Posterior vena cava (tissue), 2 donors: ENCODE results near the gene ABCA7. TPM values are rescaled to one million over a fixed set of nuclear protein-coding genes. Genes with fewer than 3 reads are reported as not detected.

ENCODE experiments used
- DNase-seq: peaks from one replicate; pipeline ENCODE4 v3.0.0-alpha.2; 2020; ENCODE audit warnings: low spot score
- intact Hi-C, 2 donors: fragments of 100-400 bp; cut with DNase I; formaldehyde crosslinking; loops; one replicate each; pipeline versions ENCODE4 v1.14.1 to v1.14.2; 2022 to 2023
- total RNA-seq, 2 donors: library from RNA; stranded (reverse); fragmentation: NEBNext Ultra II Directional; extraction: Animal tissue kit (Norgen Biotek cat#: 25700); gene quantifications; one replicate each; pipeline ENCODE4 v1.2.1, GENCODE V29; 2021
- donor health status: DM: yes; HTN: yes; CAD: no.
- donor health status: DM: yes; HTN: yes; CAD: no.

ABCA7 gene
- total RNA-seq, 2 donors from 2014 or later: 4.0 to 4.4 TPM

DNA sequence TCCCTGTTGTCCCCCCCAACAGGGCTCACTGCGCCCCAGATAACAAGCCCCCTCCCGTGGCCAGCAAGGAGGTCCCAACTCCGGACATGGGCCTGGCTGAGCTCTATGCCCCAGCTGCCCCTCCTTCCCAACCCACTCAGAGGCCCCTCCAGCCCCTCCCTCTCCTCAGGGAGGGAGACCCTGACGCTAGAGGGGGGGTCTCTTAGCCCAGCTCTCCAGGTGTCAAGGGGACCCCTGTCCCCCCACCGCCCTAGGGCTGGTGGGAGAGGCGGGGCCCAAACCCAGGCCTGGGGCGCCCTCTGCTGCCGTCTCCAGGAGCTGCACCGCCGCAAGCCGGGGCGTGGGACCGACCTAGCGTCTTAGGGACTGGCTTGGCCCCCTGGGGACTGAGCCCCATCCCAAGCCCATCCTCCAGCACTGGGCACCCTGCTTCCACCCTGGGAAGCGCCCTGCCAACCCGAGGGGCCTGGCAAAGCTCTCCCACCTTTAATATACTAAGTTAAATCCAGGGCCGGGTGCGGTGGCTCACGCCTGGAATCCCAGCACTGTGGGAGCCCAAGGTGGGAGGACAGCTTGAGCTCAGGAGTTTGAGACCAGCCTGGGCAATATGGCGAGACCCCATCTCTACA lies 38.3 kb upstream of the ABCA7 start:
- intact Hi-C loops: no loop called here
- peak; percentile 91 for DNase-seq

DNA sequence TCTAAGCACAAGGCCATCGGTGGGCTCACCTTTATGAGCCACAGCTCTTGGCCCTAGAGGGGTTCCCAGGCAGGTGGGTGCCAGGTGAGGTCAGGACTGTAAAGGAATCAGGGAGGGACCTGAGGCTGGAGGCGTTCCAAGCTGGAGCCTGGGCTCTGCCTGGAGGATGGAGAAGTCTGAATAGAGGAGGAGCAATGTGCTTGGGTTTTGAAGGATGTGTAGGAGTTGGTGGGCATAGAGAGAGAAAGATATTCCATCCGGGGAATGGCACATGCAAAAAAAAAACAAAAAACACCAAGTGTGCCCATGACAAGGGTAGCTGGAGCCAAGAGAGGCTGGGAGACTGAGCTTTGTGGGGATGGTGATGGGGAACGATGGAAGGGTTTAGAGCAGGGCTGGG lies 37.3 kb upstream of the ABCA7 start:
- intact Hi-C loops: no loop called here
- no peak for DNase-seq

DNA sequence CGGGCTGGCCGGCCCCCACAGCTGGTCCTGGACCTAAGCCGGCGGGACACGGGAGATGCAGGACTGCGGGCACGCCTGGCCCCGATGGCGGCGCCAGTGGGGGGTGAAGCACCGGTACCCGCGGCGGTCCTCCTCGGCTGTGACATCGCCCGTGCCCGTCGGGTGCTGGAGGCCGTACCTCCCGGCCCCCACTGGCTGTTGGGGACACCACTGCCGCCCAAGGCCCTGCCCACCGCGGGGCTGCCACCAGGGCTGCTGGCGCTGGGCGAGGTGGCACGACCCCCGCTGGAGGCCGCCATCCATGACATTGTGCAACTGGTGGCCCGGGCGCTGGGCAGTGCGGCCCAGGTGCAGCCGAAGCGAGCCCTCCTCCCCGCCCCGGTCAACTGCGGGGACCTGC lies 36.6 kb upstream of the ABCA7 start:
- no peak for DNase-seq
- intact Hi-C loops: no loop called here

DNA sequence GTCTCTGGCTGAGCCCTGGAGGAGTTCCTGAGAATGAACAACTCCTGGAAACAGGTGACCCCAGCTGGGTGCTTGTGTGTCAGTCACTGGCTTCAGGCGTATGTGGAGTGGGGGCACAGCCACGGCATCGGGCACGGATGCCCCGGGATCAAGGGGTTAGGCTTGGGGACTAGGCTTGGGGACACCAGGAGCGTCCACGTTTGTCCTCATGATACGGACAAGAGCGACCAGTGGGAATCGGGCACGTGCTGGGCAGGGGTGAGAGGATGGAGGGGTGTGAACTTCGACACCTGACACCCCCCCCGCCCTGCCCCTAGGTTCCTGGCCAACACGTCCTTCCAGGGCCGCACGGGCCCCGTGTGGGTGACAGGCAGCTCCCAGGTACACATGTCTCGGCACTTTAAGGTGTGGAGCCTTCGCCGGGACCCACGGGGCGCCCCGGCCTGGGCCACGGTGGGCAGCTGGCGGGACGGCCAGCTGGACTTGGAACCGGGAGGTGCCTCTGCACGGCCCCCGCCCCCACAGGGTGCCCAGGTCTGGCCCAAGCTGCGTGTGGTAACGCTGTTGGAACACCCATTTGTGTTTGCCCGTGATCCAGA lies 35.6 kb upstream of the ABCA7 start:
- intact Hi-C loops: no loop called here
- no peak for DNase-seq

DNA sequence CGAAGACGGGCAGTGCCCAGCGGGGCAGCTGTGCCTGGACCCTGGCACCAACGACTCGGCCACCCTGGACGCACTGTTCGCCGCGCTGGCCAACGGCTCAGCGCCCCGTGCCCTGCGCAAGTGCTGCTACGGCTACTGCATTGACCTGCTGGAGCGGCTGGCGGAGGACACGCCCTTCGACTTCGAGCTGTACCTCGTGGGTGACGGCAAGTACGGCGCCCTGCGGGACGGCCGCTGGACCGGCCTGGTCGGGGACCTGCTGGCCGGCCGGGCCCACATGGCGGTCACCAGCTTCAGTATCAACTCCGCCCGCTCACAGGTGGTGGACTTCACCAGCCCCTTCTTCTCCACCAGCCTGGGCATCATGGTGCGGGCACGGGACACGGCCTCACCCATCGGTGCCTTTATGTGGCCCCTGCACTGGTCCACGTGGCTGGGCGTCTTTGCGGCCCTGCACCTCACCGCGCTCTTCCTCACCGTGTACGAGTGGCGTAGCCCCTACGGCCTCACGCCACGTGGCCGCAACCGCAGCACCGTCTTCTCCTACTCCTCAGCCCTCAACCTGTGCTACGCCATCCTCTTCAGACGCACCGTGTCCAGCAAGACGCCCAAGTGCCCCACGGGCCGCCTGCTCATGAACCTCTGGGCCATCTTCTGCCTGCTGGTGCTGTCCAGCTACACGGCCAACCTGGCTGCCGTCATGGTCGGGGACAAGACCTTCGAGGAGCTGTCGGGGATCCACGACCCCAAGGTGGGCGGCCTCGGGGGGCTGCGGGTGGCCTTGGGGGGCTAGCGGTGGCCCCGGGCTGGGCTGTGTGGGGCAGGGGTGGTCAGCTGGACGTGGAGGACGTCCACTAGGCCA lies 34.9 kb upstream of the ABCA7 start:
- intact Hi-C loops: no loop called here
- DNase-seq: no peak

DNA sequence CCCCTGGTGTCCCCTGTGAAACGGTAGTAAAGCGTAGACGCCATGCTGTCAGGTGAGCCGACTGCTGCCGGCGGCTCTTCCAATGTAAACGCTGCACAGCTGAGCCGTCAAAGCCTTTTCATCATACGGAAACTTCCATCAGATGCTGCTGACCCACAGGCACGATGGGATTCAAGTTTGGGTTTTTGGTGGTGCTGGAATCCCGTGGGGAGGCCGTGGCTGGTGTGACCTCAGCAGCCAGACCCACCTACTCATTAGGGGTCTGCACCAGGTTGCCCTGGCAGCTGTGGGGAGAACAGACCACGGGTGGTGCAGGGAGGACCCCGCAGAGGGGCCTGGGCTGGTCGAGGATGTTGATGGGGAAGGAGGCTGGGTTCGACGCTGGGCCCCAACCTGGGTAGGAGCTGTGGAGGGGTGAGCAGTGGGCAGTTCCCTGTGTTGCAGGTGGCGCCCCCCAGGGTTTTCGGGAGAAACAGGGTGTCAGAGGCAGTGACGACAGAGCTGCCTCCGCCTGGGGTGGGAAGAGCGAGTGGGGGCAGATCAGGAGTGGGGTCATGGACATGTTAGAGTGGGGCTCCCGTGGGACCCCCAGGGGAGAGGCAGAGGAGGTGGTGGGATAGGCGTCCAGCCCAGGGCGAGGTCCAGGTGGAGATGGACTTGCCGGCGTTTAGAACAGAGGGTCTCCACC lies 33.1 kb upstream of the ABCA7 start:
- DNase-seq: no peak
- intact Hi-C loops: no loop called here

DNA sequence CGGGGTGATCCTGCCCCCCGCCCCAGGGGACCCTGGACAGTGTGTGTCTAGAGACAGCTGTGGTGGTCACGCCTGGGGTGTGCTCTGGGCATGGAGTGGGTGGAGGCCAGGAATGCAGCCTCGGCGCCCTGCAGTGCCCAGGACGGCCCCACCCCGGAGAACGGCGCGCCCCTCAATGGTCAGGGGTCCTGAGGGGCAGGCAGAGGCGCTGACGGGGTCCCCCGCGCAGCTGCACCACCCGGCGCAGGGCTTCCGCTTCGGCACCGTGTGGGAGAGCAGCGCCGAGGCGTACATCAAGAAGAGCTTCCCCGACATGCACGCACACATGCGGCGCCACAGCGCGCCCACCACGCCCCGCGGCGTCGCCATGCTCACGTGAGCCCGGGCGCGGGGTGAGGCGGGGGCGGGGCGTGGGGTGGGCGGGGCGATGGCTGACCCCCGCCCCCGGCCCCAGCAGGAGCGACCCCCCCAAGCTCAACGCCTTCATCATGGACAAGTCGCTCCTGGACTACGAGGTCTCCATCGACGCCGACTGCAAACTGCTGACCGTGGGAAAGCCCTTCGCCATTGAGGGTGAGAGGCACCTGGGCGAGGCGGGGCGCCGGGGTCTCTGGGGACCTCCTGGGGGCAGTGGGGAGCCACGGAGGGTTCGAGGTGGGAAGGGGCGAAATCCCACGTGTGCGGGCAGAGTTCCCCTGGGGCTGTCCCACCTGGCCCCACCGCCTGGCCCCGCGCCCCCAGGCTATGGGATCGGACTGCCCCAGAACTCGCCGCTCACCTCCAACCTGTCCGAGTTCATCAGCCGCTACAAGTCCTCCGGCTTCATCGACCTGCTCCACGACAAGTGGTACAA lies 32.3 kb upstream of the ABCA7 start:
- intact Hi-C loops: no loop called here
- no peak for DNase-seq

DNA sequence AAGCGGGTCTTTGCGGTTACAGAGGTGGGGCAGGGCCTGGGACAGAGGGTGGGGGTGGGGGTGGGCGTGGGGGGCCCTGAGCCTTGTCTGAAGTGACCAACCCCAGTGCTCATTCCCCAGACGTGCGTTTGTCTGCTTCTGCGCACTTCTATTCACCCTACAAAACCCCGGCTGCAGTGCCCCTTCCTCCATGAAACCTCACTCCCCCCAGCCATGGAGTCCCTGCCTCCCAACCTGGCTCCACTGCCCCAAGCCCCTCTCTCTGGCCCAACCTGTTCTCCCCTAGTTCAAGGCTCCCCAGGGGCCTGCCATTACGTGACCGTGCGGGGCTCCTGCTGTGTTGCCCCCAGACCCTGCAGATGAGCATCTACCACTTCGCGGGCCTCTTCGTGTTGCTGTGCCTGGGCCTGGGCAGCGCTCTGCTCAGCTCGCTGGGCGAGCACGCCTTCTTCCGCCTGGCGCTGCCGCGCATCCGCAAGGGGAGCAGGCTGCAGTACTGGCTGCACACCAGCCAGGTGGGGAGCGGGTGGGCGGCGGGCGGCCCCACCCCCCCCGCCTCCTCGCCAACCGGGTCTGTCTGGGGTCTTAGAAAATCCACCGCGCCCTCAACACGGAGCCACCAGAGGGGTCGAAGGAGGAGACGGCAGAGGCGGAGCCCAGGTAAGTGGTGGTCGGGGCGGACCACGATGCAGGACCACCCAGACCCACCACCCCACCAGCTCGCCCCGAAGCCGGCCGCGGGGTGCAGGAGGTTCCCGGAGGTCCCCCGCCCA lies 31.5 kb upstream of the ABCA7 start:
- no peak for DNase-seq
- intact Hi-C loops: no loop called here

DNA sequence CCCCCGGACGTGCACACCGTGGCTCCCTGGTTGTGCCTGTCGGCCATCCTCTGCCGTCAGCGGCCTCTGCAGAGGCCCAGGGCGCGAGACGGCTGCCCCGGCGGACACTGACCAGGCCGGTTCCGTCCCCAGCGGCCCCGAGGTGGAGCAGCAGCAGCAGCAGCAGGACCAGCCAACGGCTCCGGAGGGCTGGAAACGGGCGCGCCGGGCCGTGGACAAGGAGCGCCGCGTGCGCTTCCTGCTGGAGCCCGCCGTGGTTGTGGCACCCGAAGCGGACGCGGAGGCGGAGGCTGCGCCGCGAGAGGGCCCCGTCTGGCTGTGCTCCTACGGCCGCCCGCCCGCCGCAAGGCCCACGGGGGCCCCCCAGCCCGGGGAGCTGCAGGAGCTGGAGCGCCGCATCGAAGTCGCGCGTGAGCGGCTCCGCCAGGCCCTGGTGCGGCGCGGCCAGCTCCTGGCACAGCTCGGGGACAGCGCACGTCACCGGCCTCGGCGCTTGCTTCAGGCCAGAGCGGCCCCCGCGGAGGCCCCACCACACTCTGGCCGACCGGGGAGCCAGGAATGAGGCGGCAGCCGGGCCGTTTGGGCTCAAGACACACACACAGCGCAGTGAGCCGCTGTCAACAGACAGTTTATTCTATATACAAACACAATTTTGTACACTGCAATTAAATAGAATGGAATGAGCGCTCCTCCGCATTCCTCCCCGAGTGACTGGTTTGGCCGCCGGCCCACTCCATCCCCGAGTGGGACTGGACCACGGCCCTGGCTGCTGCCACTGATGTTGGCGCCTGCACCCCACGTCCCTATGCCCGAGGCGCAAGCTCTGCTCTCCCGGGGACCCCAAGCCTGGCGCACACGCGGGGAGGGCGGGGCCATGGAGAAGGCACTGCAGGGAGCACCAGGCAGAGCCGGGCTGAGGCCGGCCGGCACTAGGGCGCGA lies 30.6 kb upstream of the ABCA7 start:
- no peak for DNase-seq
- intact Hi-C loops: no loop called here

DNA sequence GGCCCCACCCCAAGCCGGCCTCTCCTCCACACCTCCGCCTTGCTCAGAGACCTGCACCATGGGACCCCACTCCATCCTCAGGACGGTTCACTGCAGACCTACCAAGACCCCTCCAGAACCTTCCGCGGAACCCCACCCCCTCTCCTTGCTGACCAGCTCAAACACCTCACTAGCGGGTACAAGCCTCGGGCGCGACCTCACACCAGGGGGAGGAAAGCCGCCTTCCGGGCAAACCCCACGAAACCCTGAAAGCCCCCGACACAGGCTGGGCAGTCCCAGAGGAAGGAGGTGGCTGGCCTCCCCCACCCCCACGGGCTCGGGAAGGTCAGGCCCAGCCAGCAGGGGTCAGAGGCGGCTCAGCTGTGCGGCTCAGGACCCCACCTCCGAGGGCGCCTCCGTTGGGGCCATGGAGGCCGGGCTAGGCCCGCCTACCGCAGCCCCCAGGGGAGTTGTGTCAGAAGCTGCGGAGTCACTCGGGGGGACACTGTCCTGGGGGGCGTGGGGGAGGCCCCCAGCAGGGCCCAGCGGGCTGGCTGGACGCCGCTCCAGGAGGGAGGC lies 29.8 kb upstream of the ABCA7 start:
- intact Hi-C loops: loop anchor here in 1 of 2 donors (10.0 kb wide), 1 partner anchor 175 kb away; no protein-coding TSS in a partner anchor
- no peak for DNase-seq

DNA sequence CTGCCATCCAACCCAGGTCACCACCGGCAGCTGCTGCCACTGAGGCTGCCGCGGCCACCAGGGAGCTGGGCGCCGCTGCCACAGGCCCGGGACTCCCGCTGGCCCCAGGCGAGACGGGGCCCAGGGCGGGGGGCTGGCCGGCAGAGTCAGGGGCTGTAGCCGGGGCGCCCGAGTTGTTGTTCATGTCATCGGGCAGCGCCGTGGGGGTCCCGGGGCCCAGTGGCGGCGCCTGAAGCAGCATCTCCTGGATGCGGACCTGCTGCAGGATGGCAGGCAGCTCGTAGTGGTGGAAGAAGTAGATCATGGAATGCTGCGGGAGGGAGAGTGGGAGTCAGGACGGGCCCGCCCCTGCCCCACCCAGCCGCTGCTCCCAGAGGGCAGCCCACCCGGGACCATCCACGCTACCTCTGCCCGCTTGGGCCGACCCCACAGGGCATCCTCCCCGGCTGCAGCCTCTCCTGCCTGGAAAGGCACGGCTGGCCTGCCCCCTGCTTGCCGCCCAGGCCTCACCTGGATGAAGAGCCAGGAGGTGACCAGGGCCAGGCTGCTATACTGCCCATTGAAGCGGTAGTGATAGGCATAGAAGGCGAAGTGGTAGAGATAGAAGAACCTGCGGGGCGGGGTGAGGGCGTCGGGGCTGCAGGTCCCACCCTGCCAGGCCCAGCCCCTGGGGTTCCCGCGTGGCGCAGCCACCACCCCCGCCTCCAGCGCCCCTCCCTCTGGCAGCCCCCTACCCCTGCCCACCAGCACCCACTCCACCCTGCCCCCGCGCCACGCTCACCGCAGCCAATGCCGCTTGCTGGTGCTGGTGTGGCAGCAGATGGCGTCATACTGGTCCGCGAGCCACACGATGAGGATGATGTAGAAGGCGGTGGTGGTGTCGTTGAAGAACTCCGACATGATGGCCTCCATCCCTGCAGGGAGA lies 29.1 kb upstream of the ABCA7 start:
- intact Hi-C loops: loop anchor here in 1 of 2 donors (10.0 kb wide), 1 partner anchor 174 kb away; no protein-coding TSS in a partner anchor
- no peak for DNase-seq

DNA sequence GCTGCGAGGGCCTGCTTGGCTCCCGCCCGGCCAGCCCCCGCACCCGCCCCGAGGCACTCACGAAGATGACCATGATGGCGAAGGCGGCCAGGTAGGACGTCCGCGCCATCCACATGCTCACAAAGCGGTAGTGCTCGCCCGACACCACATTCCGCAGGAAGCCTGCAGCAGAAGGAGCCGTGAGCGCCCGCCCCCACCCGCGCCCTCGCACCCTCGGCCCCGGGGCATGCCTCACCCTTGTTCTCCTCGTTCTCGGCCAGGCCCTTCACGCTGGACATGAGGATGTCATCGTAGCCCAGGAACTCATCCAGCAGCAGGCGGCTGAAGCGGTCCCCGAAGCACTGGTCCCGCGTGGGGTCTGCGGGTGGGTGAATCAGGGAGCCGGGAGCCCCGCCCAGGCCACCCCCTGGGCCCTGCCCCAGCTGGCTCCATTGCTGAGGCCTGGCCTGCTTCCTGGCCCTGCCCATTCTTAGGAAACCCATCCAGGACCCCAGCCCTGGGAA lies 28.0 kb upstream of the ABCA7 start:
- DNase-seq: no peak
- intact Hi-C loops: loop anchor here in 1 of 2 donors (10.0 kb wide), 1 partner anchor 173 kb away; no protein-coding TSS in a partner anchor

DNA sequence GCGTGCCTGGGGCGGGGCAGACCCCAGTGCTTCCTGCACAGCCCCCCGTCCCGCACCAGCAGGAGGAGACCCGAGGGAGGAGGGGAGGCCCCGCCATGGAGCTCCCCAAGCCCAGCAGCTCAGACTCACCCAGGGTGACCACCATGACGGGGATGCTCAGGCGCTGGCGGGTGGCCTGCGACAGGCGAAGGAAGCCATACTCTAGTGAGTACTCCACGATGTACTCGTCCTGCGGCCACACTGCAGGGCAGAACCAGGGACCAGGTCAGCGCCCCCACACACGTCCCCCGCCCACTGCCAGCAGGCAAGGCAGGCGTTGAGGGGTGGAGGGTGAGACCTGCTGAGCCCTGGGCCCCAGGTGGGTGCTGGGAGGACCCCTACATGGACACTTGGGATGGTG lies 27.6 kb upstream of the ABCA7 start:
- intact Hi-C loops: loop anchor here in 1 of 2 donors (10.0 kb wide), 1 partner anchor 172 kb away; no protein-coding TSS in a partner anchor

DNA sequence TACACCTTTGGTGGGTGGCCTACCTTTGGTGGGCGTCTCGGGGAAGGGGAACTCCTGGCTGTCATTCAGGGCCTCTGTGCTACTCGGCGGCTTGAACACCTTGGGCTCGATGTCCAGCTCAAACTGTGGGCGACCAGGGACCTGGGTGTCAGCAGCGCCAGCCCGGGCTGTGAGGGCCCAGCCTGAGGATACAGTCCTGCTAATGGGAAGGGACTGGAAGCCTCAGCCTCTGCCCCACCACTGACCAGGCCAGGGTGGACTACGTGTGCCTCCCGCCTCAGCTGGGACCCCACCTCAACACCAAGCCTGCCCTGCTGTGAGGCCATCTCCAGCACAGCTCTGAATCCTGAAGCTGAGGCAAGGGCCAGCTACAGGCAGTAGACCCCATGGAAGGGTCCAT lies 26.7 kb upstream of the ABCA7 start:
- intact Hi-C loops: loop anchor here in 1 of 2 donors (10.0 kb wide), 1 partner anchor 172 kb away; no protein-coding TSS in a partner anchor
- DNase-seq: no peak

More for the DNA sequence above, 27.6 kb upstream of the ABCA7 start:
- no peak for DNase-seq
